ENCODE results near the gene IL3. TPM values are rescaled to one million over a fixed set of nuclear protein-coding genes. Genes with fewer than 3 reads are reported as not detected.

The IL3 gene
- total and polyA plus RNA-seq, 9 of the 15 experiments (the other 6 are each of a cell fraction or from before 2014, with no cell fraction given), result not detected

DNA sequence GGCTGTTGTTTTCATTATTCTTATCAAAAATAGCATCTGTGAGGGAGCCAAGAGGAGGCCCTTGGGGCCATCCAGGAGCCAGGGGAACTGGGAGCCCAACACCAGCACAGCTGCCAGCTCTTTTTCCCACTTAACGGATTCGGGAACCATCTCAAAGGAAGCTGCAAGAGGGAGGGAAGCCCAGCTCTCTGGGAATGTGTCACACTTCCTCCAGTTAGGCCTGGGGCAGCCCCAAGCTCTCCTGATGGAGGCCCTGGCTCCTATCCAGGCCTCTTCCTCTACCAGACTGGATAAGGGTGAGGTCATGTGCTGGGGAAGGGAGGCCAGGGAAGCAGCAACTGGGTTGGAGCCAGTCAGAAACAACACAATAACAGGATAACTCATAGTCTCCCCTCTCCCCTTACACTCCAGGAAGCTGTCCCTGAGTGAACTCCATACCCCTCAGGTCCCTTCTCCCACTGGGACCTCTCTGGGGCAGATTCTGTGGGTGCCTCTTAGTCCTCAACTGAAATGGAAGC, 25.9 kb downstream of the IL3 start (continued):
- TF ChIP-seq ASH1L (IDR thresholded peaks at IDR 0.05; ENCODE audit: borderline replicate concordance, low read depth, partially characterized antibody), result no peak
- TF ChIP-seq ILK (tag; IDR thresholded peaks at IDR 0.05; ENCODE audit: borderline replicate concordance, low read depth), result no peak
- TF ChIP-seq NR1H2 (CRISPR knock-in tag; IDR thresholded peaks at IDR 0.05), result no peak
- no peak for TF ChIP-seq ZBTB1 (CRISPR knock-in tag; IDR thresholded peaks at IDR 0.05; ENCODE audit: borderline replicate concordance, low read depth)
- TF ChIP-seq, protein P1, sequence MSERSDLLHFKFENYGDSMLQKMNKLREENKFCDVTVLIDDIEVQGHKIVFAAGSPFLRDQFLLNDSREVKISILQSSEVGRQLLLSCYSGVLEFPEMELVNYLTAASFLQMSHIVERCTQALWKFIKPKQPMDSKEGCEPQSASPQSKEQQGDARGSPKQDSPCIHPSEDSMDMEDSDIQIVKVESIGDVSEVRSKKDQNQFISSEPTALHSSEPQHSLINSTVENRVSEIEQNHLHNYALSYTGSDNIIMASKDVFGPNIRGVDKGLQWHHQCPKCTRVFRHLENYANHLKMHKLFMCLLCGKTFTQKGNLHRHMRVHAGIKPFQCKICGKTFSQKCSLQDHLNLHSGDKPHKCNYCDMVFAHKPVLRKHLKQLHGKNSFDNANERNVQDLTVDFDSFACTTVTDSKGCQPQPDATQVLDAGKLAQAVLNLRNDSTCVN (CRISPR knock-in tag; IDR thresholded peaks at IDR 0.05), result no peak
- no peak for TF ChIP-seq POLR2AphosphoS2 (IDR thresholded peaks at IDR 0.05; ENCODE audit: low read length)
- no peak for TF ChIP-seq NFE2 (IDR thresholded peaks at IDR 0.05; ENCODE audit: low read depth)
- no peak for TF ChIP-seq CHD1 (IDR thresholded peaks at IDR 0.05; ENCODE audit: low read length)
- no peak for TF ChIP-seq STAT5A (IDR thresholded peaks at IDR 0.05; ENCODE audit: borderline replicate concordance, low read length)
- no peak for TF ChIP-seq PHF20 (IDR thresholded peaks at IDR 0.05; ENCODE audit: partially characterized antibody)
- TF ChIP-seq ZNF316 (IDR thresholded peaks at IDR 0.05), result no peak
- TF ChIP-seq NR4A1 (CRISPR knock-in tag; IDR thresholded peaks at IDR 0.05), result no peak
- peak; percentile 61 for TF ChIP-seq NR4A1 (tag; IDR thresholded peaks at IDR 0.05)
- TF ChIP-seq ETV1 (tag; conservative IDR thresholded peaks at IDR 0.05; ENCODE audit: low read depth), result no peak; the same call in 1 of the 2 replicates
- no peak for TF ChIP-seq KLF1 (tag; IDR thresholded peaks at IDR 0.05)
- TF ChIP-seq, protein P2, sequence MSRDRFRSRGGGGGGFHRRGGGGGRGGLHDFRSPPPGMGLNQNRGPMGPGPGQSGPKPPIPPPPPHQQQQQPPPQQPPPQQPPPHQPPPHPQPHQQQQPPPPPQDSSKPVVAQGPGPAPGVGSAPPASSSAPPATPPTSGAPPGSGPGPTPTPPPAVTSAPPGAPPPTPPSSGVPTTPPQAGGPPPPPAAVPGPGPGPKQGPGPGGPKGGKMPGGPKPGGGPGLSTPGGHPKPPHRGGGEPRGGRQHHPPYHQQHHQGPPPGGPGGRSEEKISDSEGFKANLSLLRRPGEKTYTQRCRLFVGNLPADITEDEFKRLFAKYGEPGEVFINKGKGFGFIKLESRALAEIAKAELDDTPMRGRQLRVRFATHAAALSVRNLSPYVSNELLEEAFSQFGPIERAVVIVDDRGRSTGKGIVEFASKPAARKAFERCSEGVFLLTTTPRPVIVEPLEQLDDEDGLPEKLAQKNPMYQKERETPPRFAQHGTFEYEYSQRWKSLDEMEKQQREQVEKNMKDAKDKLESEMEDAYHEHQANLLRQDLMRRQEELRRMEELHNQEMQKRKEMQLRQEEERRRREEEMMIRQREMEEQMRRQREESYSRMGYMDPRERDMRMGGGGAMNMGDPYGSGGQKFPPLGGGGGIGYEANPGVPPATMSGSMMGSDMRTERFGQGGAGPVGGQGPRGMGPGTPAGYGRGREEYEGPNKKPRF (IDR thresholded peaks at IDR 0.05; ENCODE audit: low read depth, low read length), result no peak
- no peak for TF ChIP-seq BRF1 (IDR thresholded peaks at IDR 0.05; ENCODE audit: borderline replicate concordance, extremely low read depth, insufficient read length)
- no peak for TF ChIP-seq POLR2B (IDR thresholded peaks at IDR 0.05; ENCODE audit: low read depth, partially characterized antibody)
- no peak for TF ChIP-seq ZNF384 (IDR thresholded peaks at IDR 0.05; ENCODE audit: low read depth, low read length)
- TF ChIP-seq ZNF695 (CRISPR knock-in tag; IDR thresholded peaks at IDR 0.05), result no peak
- peak; percentile 42; the same call in 1 of the 2 replicates for TF ChIP-seq CXXC5 (CRISPR knock-in tag; IDR thresholded peaks at IDR 0.05)
- no peak for TF ChIP-seq ELF1 (tag; IDR thresholded peaks at IDR 0.05)
- no peak for TF ChIP-seq ZNF79 (CRISPR knock-in tag; IDR thresholded peaks at IDR 0.05; ENCODE audit: low read depth)
- no peak for TF ChIP-seq HES1 (IDR thresholded peaks at IDR 0.05; ENCODE audit: low read depth)
- TF ChIP-seq ZNF174 (CRISPR knock-in tag; IDR thresholded peaks at IDR 0.05), result no peak
- no peak for TF ChIP-seq NR3C1 (CRISPR knock-in tag; IDR thresholded peaks at IDR 0.05)
- TF ChIP-seq MEIS2 (IDR thresholded peaks at IDR 0.05; ENCODE audit: partially characterized antibody), result no peak
- no peak for TF ChIP-seq SAFB2 (IDR thresholded peaks at IDR 0.05; ENCODE audit: borderline replicate concordance, low read depth, low read length, severe bottlenecking)
- TF ChIP-seq ZNF668 (CRISPR knock-in tag; IDR thresholded peaks at IDR 0.05), result no peak

All from K562 (cell line).